K562 (cell line): ENCODE measurements around the gene SHE.

Experiments used
- BHLHE40 ChIP-seq: IDR thresholded peaks from 2 replicates; pipeline ENCODE4 v1.6.1; 2011; ENCODE audit warnings: low read length, improper control_type of control experiment
- KLF10 ChIP-seq: fragments of 250-450 bp; sonication (Bioruptor Pico); IDR thresholded peaks from 2 replicates; pipeline ENCODE4 v1.6.1; 2021; ENCODE audit warnings: matching md5 sums
- MAX ChIP-seq: sonication (generic); formaldehyde crosslinking; IDR thresholded peaks from 2 replicates; pipeline ENCODE4 v1.9.0; 2022; ENCODE audit warnings: mild to moderate bottlenecking, missing genetic modification reagents
- POLR2AphosphoS5 ChIP-seq: IDR thresholded peaks from 2 replicates; pipeline ENCODE4 v1.6.1; 2011; ENCODE audit warnings: mild to moderate bottlenecking, low read depth, low read length, moderate library complexity; ENCODE audit not compliant: control insufficient read depth, insufficient read depth
- ZNF316 ChIP-seq: fragments of 450-650 bp; IDR thresholded peaks from 2 replicates; pipeline ENCODE4 v1.6.1; 2016
- TF ChIP-seq, protein P1 (sequence below), 3 experiments: IDR thresholded peaks in 2 of 3; conservative IDR thresholded peaks in 1 of 3; 2 replicates each; pipeline ENCODE4 v1.5.1; 2011 to 2012; ENCODE audit warnings: low read length in 3 of 3, mild to moderate bottlenecking in 3 of 3, control low read depth in 2 of 3, improper control_type of control experiment in 1 of 3, inconsistent platforms in 1 of 3, low read depth in 1 of 3, mixed read lengths in 1 of 3, moderate library complexity in 1 of 3; ENCODE audit not compliant: insufficient read depth in 2 of 3

- peak; percentile 48; the same call in 1 of the 2 replicates for TF ChIP-seq ZNF316
- TF ChIP-seq, protein P1, sequence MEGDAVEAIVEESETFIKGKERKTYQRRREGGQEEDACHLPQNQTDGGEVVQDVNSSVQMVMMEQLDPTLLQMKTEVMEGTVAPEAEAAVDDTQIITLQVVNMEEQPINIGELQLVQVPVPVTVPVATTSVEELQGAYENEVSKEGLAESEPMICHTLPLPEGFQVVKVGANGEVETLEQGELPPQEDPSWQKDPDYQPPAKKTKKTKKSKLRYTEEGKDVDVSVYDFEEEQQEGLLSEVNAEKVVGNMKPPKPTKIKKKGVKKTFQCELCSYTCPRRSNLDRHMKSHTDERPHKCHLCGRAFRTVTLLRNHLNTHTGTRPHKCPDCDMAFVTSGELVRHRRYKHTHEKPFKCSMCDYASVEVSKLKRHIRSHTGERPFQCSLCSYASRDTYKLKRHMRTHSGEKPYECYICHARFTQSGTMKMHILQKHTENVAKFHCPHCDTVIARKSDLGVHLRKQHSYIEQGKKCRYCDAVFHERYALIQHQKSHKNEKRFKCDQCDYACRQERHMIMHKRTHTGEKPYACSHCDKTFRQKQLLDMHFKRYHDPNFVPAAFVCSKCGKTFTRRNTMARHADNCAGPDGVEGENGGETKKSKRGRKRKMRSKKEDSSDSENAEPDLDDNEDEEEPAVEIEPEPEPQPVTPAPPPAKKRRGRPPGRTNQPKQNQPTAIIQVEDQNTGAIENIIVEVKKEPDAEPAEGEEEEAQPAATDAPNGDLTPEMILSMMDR (IDR thresholded peaks at IDR 0.05 in 2 of 3, conservative IDR thresholded peaks at IDR 0.05 in 1 of 3; ENCODE audit: insufficient read depth in 2 of 3, low read depth in 1 of 3, low read length in 3 of 3), result no peak
- no peak for TF ChIP-seq BHLHE40
- no peak for TF ChIP-seq POLR2AphosphoS5
- TF ChIP-seq KLF10, result no peak
- no peak for TF ChIP-seq MAX (CRISPR knock-in tag)
Measured at GRCh38 chr1:154517661-154518060, 15.4 kb upstream of the SHE start.
